A549 treated with Mapracorat at 1 μM for 4 hours (cell line): ENCODE results near the gene GOLGA6L6. TPM values are rescaled to one million over a fixed set of nuclear protein-coding genes. Genes with fewer than 3 reads are reported as not detected.

Experiments used
- total RNA-seq: library from RNA; stranded (reverse); fragments of 200-300 nt; extraction: Qiagen RNA extraction; gene quantifications from 5 replicates; pipeline ENCODE4 v1.2.3, GENCODE V29; 2022

GOLGA6L6 gene
- not detected in 5 replicates for total RNA-seq

DNA sequence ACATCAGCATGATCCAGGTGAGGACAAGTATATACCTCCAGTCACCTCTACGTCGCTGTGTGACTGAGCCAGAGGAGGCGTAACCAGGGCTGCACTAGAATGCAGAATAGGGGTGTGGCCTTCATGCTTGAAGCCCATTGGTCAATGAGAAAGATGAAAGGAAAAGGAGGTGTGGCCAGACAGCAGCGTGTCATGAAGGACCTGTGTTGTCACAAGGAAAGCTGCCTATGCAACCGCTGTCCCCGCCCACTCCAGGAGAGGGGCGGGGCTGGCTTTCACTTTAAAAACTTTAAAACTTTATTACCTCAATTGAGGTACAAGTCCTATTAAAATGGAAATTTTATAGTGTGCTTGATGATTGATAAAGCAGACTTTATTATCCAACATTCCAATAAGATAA is at the start of gene GOLGA6L6:
TSS of gene GOLGA6L6 (minus strand) at position 101 of the 400 bp plus-strand sequence. CDS start at position 10, 91 bp downstream.

